PFSK-1 (cell line): Measurements from ENCODE around the gene GPRIN3.

Experiments
- FOXP2 ChIP-seq: optimal IDR thresholded peaks from 2 replicates; pipeline ENCODE3; 2011; ENCODE audit warnings: borderline replicate concordance, control low read depth, inconsistent platforms; ENCODE audit not compliant: insufficient read depth; ENCODE audit errors: extremely low read length, extremely low read depth
- POLR2AphosphoS5 ChIP-seq: IDR thresholded peaks from 2 replicates; pipeline ENCODE4 v1.6.1; 2012; ENCODE audit warnings: low read depth, mild to moderate bottlenecking, control low read depth, low read length, moderate library complexity
- REST ChIP-seq, 2 experiments: IDR thresholded peaks; 2 replicates each; pipeline versions ENCODE4 v1.6.1 to v1.8.0; 2011 to 2012; ENCODE audit warnings: low read depth in 2 of 2, low read length in 2 of 2, control low read depth in 1 of 2, inconsistent platforms in 1 of 2, mild to moderate bottlenecking in 1 of 2, moderate library complexity in 1 of 2; ENCODE audit not compliant: insufficient read depth in 1 of 2
- SIN3A ChIP-seq: IDR thresholded peaks from 2 replicates; pipeline ENCODE4 v1.6.1; 2012; ENCODE audit warnings: mild to moderate bottlenecking, low read length, moderate library complexity, borderline replicate concordance; ENCODE audit not compliant: insufficient read depth
- TAF1 ChIP-seq: IDR thresholded peaks from 2 replicates; pipeline ENCODE4 v1.6.1; 2012; ENCODE audit warnings: low read length, control low read depth, borderline replicate concordance; ENCODE audit not compliant: insufficient read depth

GPRIN3 gene

GRCh38 chr4:89336818-89337420 lies 29.3 kb upstream of the GPRIN3 start:
- TF ChIP-seq REST (IDR thresholded peaks at IDR 0.05; ENCODE audit: insufficient read depth in 1 of 2, low read depth in 2 of 2, low read length in 2 of 2) (no peak), SIN3A (no peak), FOXP2 (no peak), POLR2AphosphoS5 (no peak), TAF1 (no peak)

GRCh38 chr4:89334830-89335229 lies 27.2 kb upstream of the GPRIN3 start:
- no peak for TF ChIP-seq FOXP2
- no peak for TF ChIP-seq TAF1
- no peak for TF ChIP-seq POLR2AphosphoS5
- TF ChIP-seq REST (IDR thresholded peaks at IDR 0.05; ENCODE audit: insufficient read depth in 1 of 2, low read depth in 2 of 2, low read length in 2 of 2): no peak
- no peak for TF ChIP-seq SIN3A

- TF ChIP-seq REST (IDR thresholded peaks at IDR 0.05; ENCODE audit: insufficient read depth in 1 of 2, low read depth in 2 of 2, low read length in 2 of 2) (no peak), POLR2AphosphoS5 (no peak), SIN3A (no peak)
Measured at GRCh38 chr4:89334311-89334710, 26.7 kb upstream of the GPRIN3 start.

- TF ChIP-seq POLR2AphosphoS5 (no peak), FOXP2 (no peak), REST (IDR thresholded peaks at IDR 0.05; ENCODE audit: insufficient read depth in 1 of 2, low read depth in 2 of 2, low read length in 2 of 2) (no peak), SIN3A (no peak), TAF1 (no peak)
Measured at GRCh38 chr4:89331686-89332544, 24.3 kb upstream of the GPRIN3 start.
